Measurements from ENCODE around the gene RPS6KC1.
"Not testable (repeated sequence)": the region's sequence is repeated elsewhere in the genome, so short reads cannot be mapped to it uniquely, and the experiment has no call there.

RPS6KC1 gene

DNA sequence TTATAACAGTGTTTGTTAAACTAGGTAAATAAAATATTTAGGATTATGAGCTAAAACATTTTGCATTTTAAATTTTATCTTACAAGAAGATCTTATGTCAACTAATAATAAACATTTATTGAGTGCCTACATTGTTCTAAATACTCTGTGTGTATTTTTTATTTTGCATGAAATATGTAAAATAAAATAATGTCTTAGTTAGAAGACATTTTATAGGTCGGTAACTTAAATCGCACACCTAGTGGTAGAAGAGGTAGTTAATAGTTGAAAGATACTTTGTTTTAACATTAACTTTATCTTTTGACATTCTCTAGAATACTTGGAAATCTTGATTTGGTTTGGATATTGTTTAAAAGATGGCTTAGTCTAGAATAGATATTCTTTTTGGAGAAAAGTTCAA, 60.5 kb downstream of the RPS6KC1 start:
- H3K27ac ChIP-seq, result no peak overlapping the region
- TF ChIP-seq ZFX (IDR thresholded peaks at IDR 0.05) (no peak), CTCF (conservative IDR thresholded peaks at IDR 0.05) (peak; percentile 51)

DNA sequence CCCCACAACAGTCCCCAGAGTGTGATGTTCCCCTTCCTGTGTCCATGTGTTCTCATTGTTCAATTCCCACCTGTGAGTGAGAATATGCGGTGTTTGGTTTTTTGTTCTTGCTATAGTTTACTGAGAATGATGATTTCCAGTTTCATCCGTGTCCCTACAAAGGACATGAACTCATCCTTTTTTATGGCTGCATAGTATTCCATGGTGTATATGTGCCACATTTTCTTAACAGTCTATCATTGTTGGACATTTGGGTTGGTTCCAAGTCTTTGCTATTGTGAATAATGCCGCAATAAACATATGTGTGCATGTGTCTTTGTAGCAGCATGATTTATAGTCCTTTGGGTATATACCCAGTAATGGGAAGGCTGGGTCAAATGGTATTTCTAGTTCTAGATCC, 61.7 kb downstream of the RPS6KC1 start:
- not testable (repeated sequence) for H3K27ac ChIP-seq

- not testable (repeated sequence) for H3K27ac ChIP-seq
Measured at GRCh38 chr1:213117699-213118180, 66.7 kb downstream of the RPS6KC1 start.

- no peak for TF ChIP-seq CTCF (conservative IDR thresholded peaks at IDR 0.05)
- no peak for TF ChIP-seq ZFX (IDR thresholded peaks at IDR 0.05)
- H3K27ac ChIP-seq, result no peak overlapping the region
Measured at GRCh38 chr1:213119794-213120193, 68.8 kb downstream of the RPS6KC1 start.

DNA sequence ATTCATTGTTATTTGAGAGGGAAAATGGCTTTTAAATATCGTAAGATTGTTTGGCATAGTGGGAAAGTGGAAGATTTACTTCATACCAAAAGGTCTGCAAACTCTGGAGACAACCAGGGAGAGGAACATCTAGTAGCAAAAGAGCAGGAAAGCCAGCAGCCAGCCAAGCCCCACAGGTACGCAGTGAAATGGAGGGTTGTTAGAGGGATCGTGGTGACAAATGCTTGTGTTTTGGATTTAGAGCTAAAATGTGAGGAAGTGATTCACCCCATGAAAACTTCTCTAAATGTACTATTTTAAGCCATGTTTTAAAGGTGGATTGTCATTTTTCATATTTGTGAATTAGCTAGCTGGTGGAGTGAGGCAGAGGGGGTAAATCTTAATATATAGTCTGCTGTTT, 69.3 kb downstream of the RPS6KC1 start:
- TF ChIP-seq ZFX (IDR thresholded peaks at IDR 0.05) (no peak), CTCF (conservative IDR thresholded peaks at IDR 0.05) (no peak)
- no peak overlapping the region for H3K27ac ChIP-seq

DNA sequence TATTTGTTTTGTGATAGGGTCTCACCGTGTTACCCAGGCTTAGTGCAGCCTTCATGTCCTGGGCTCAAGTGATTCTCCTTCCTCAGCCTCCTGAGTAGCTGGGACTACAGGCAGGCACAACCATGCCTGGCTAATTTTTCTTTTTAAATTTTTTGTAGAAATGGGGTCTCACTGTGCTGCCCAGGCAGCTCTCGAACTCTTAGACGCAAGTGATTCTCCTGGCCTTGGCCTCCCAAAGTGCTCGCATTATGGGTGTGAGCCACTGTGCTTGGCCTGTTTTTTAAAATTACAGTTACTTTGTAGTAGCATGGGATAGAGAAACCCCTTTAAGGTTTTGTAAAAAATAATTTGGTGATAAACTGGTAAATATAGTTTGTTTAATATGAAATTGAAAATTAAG, 69.9 kb downstream of the RPS6KC1 start:
- TF ChIP-seq CTCF (conservative IDR thresholded peaks at IDR 0.05) (no peak), ZFX (IDR thresholded peaks at IDR 0.05) (no peak)

DNA sequence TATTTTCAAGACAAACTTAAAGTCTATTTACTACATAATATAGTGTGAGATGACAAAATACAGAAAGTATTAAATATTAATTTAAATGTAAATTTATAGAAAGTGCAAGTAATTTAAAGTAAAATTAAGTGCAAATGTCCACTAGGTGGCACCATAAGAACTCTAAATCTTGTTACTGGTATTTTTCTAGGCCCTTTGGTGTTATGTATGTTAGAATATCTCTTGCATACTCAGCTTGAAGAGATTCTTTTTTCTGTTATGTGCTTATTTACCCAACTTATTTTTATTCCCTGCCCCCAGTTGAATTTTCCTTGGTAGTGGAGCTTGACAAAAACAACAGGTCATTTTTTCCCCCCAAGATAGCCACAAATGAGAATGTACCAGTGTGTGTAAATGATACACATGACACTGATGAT, 71.5 kb downstream of the RPS6KC1 start:
- TF ChIP-seq CTCF (conservative IDR thresholded peaks at IDR 0.05), result peak; percentile 74
- no peak for TF ChIP-seq ZFX (IDR thresholded peaks at IDR 0.05)
- no peak overlapping the region for H3K27ac ChIP-seq

More for the DNA sequence above, 69.9 kb downstream of the RPS6KC1 start:
- H3K27ac ChIP-seq, result no peak overlapping the region

DNA sequence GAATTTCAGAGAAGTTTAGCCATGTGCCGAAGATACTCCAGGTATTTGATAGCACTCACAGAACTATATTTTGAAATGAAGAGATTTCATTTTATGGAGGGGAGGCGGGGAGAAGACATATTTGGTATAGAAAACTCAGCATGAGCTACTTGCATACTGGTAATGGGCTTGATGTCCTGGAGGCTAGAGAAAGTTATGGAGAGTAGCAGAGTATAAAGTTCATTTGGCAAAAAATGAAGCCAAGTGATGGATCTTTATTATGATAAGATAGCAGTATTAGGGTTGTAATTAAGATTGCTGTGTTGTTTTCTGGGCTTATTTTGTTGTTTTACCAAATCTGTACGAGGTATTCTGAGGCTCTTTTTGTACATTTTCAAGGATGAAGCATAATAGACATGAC, 72.0 kb downstream of the RPS6KC1 start:
- H3K27ac ChIP-seq, result no peak overlapping the region
- TF ChIP-seq ZFX (IDR thresholded peaks at IDR 0.05) (no peak), CTCF (conservative IDR thresholded peaks at IDR 0.05) (no peak)

- TF ChIP-seq ZFX (IDR thresholded peaks at IDR 0.05) (no peak), CTCF (conservative IDR thresholded peaks at IDR 0.05) (no peak)
- H3K27ac ChIP-seq, result no peak overlapping the region
Measured at GRCh38 chr1:213123536-213123935, 72.5 kb downstream of the RPS6KC1 start.

Data from C4-2B (cell line).